ENCODE measurements around the gene PCDHA9. TPM values are rescaled to one million over a fixed set of nuclear protein-coding genes. Genes with fewer than 3 reads are reported as not detected.

Gene PCDHA9
- total RNA-seq, 1 donor from 2014 or later: 1.2 TPM

DNA sequence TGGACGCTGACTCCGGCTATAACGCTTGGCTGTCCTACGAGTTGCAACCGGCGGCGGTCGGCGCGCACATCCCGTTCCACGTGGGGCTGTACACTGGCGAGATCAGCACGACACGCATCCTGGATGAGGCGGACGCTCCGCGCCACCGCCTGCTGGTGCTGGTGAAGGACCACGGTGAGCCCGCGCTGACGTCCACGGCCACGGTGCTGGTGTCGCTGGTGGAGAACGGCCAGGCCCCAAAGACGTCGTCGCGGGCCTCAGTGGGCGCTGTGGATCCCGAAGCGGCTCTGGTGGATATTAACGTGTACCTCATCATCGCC lies 29.0 kb downstream of the PCDHA9 start:
- Mint-ChIP-seq H3K36me3 (ENCODE audit: low read depth) (peaks cover 25% of the 10 kb centered on the region), H3K4me3 (ENCODE audit: unreplicated experiment) (no peak overlapping the region), H3K27ac (ENCODE audit: unreplicated experiment) (no peak overlapping the region), H3K27me3 (ENCODE audit: low read depth) (no peaks in the 10 kb centered on the region), H3K9me3 (ENCODE audit: low read depth) (peaks cover 13% of the 10 kb centered on the region), H3K4me1 (ENCODE audit: low read depth) (peaks cover 28% of the 10 kb centered on the region)
- TF ChIP-seq CTCF (IDR thresholded peaks at IDR 0.05): no peak
- DNase-seq (ENCODE audit: low spot score): peak; percentile 87

- Mint-ChIP-seq H3K36me3 (ENCODE audit: low read depth) (peaks cover 25% of the 10 kb centered on the region), H3K4me3 (ENCODE audit: unreplicated experiment) (no peak within 1 kb of the TSS), H3K4me1 (ENCODE audit: low read depth) (peaks cover 9% of the 10 kb centered on the region), H3K27me3 (ENCODE audit: low read depth) (no peaks in the 10 kb centered on the region), H3K27ac (ENCODE audit: unreplicated experiment) (no peak within 1 kb of the TSS), H3K9me3 (ENCODE audit: low read depth) (peaks cover 13% of the 10 kb centered on the region)
- TF ChIP-seq CTCF (IDR thresholded peaks at IDR 0.05): no peak
- DNase-seq (ENCODE audit: low spot score): no peak
These were observed 33.9 kb downstream of the PCDHA9 start, which contains the start of gene PCDHA13 for GRCh38 chr5:140881889-140882590. Gene PCDHA13 (plus strand): TSS chr5:140882124. CDS start chr5:140882269, 145 bp downstream.

DNA sequence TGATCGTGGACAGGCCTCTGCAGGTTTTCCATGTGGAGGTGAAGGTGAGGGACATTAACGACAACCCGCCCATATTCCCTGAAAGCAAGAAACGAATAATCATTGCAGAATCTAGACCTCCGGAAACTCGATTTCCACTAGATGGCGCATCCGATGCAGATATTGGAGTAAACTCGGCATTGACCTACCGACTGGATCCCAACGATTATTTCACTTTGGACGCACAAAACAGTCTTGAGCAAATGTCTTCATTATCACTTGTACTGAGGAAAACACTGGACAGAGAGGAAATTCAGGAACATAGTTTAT lies 34.4 kb downstream of the PCDHA9 start:
- no peak for DNase-seq (ENCODE audit: low spot score)
- H3K27me3 Mint-ChIP-seq (ENCODE audit: low read depth): no peaks in the 10 kb centered on the region
- TF ChIP-seq CTCF (IDR thresholded peaks at IDR 0.05): peak; percentile 44
- peaks cover 28% of the 10 kb centered on the region for H3K36me3 Mint-ChIP-seq (ENCODE audit: low read depth)
- H3K4me1 Mint-ChIP-seq (ENCODE audit: low read depth): peaks cover 9% of the 10 kb centered on the region
- peaks cover 15% of the 10 kb centered on the region for H3K9me3 Mint-ChIP-seq (ENCODE audit: low read depth)
- H3K27ac Mint-ChIP-seq (ENCODE audit: unreplicated experiment): no peak overlapping the region
- H3K4me3 Mint-ChIP-seq (ENCODE audit: unreplicated experiment): no peak overlapping the region

DNA sequence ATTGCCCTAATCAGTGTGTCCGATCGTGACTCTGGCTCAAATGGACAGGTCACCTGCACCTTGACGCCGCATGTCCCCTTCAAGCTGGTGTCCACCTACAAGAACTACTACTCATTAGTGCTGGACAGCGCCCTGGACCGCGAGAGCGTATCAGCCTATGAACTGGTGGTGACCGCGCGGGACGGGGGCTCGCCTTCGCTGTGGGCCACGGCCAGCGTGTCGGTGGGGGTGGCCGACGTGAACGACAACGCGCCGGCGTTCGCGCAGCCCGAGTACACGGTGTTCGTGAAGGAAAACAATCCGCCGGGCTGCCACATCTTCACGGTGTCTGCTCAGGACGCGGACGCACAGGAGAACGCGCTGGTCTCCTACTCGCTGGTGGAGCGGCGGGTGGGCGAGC lies 35.2 kb downstream of the PCDHA9 start:
- Mint-ChIP-seq H3K4me1 (ENCODE audit: low read depth) (peaks cover 9% of the 10 kb centered on the region), H3K4me3 (ENCODE audit: unreplicated experiment) (no peak overlapping the region), H3K36me3 (ENCODE audit: low read depth) (peaks cover 27% of the 10 kb centered on the region), H3K27me3 (ENCODE audit: low read depth) (no peaks in the 10 kb centered on the region), H3K27ac (ENCODE audit: unreplicated experiment) (no peak overlapping the region), H3K9me3 (ENCODE audit: low read depth) (peaks cover 15% of the 10 kb centered on the region)
- no peak for TF ChIP-seq CTCF (IDR thresholded peaks at IDR 0.05)
- DNase-seq (ENCODE audit: low spot score): peak; percentile 84

DNA sequence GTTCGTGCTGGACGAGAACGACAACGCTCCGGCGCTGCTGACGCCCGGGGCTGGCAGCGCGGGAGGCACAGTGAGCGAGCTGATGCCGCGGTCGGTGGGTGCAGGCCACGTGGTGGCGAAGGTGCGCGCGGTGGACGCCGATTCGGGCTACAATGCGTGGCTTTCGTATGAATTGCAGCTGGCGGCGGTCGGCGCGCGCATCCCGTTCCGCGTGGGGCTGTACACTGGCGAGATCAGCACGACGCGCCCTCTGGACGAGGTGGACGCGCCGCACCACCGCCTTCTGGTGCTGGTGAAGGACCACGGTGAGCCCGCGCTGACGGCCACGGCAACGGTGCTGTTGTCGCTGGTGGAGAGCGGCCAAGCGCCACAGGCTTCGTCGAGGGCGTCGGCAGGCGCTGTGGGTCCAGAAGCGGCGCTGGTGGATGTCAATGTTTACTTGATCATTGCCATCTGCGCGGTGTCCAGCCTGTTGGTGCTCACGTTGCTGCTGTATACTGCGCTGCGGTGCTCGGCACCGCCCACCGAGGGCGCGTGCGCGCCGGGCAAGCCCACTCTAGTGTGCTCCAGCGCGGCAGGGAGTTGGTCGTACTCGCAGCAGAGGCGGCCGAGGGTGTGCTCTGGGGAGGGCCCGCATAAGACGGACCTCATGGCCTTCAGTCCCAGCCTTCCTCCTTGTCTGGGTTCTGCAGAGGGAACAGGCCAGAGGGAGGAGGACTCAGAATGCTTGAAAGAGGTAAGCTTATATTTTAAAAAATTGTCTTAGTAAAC lies 35.9 kb downstream of the PCDHA9 start:
- Mint-ChIP-seq H3K36me3 (ENCODE audit: low read depth) (peaks cover 24% of the 10 kb centered on the region), H3K4me1 (ENCODE audit: low read depth) (peaks cover 6% of the 10 kb centered on the region), H3K27ac (ENCODE audit: unreplicated experiment) (no peak overlapping the region)

More for the DNA sequence above, 35.9 kb downstream of the PCDHA9 start:
- Mint-ChIP-seq H3K27me3 (ENCODE audit: low read depth) (no peaks in the 10 kb centered on the region), H3K4me3 (ENCODE audit: unreplicated experiment) (no peak overlapping the region), H3K9me3 (ENCODE audit: low read depth) (peaks cover 15% of the 10 kb centered on the region)
- peak; percentile 90 for DNase-seq (ENCODE audit: low spot score)
- TF ChIP-seq CTCF (IDR thresholded peaks at IDR 0.05): no peak

Other genes starting within 250 kb of the PCDHA9 start
- not detected in 3 replicates for gene CD14, start 215.2 kb upstream of the PCDHA9 start, total RNA-seq
- gene TMCO6, start 208.9 kb upstream of the PCDHA9 start, total RNA-seq: 4.9 to 7.4 TPM (median 6.6 TPM) in 3 replicates
- 41.2 to 50.5 TPM (median 43.4 TPM) in 3 replicates for gene NDUFA2, start 200.8 kb upstream of the PCDHA9 start, total RNA-seq
- gene IK, start 200.6 kb upstream of the PCDHA9 start, total RNA-seq: 56.6 to 81.4 TPM (median 59.7 TPM) in 3 replicates
- gene WDR55, start 183.5 kb upstream of the PCDHA9 start, total RNA-seq: 24.5 to 31.4 TPM (median 24.6 TPM) in 3 replicates
- 1.3 to 1.5 TPM (median 1.3 TPM) in 3 replicates for gene DND1, start 174.8 kb upstream of the PCDHA9 start, total RNA-seq
- gene HARS1, start 157.0 kb upstream of the PCDHA9 start, total RNA-seq: 62.9 to 83.4 TPM (median 67.5 TPM) in 3 replicates
- gene HARS2, start 156.9 kb upstream of the PCDHA9 start, total RNA-seq: 22.8 to 27.4 TPM (median 22.8 TPM) in 3 replicates
- 37.0 to 50.3 TPM (median 39.2 TPM) in 3 replicates for gene ZMAT2, start 147.9 kb upstream of the PCDHA9 start, total RNA-seq
- not detected in 3 replicates for gene PCDHA1, start 62.2 kb upstream of the PCDHA9 start, total RNA-seq
- gene PCDHA2, start 53.5 kb upstream of the PCDHA9 start, total RNA-seq: 0.75 to 1.2 TPM (median 0.77 TPM) in 3 replicates
- gene PCDHA3, start 47.3 kb upstream of the PCDHA9 start, total RNA-seq: 0.19 to 0.28 TPM (median 0.20 TPM) in 3 replicates
- gene PCDHA4, start 41.3 kb upstream of the PCDHA9 start, total RNA-seq: 7.1 to 11.1 TPM (median 8.3 TPM) in 3 replicates
- gene PCDHA5, start 26.8 kb upstream of the PCDHA9 start, total RNA-seq: 0.32 to 0.99 TPM (median 0.62 TPM) in 3 replicates
- 20.5 to 23.5 TPM (median 20.6 TPM) in 3 replicates for gene PCDHA6, start 20.4 kb upstream of the PCDHA9 start, total RNA-seq
- gene PCDHA7, start 14.1 kb upstream of the PCDHA9 start, total RNA-seq: 1.4 to 1.9 TPM (median 1.5 TPM) in 3 replicates
- 0.97 to 2.4 TPM (median 1.1 TPM) in 3 replicates for gene PCDHA8, start 7.2 kb upstream of the PCDHA9 start, total RNA-seq
- 6.7 to 21.2 TPM (median 20.5 TPM) in 3 replicates for gene PCDHA10, start 7.5 kb downstream of the PCDHA9 start, total RNA-seq
- gene PCDHA11, start 20.6 kb downstream of the PCDHA9 start, total RNA-seq: 6.0 to 10.7 TPM (median 6.1 TPM) in 3 replicates
- 15.9 to 23.6 TPM (median 23.0 TPM) in 3 replicates for gene PCDHA12, start 26.9 kb downstream of the PCDHA9 start, total RNA-seq
- 1.1 to 2.0 TPM (median 1.3 TPM) in 3 replicates for gene PCDHA13, start 33.7 kb downstream of the PCDHA9 start, total RNA-seq
- 5.8 to 7.2 TPM (median 7.1 TPM) in 3 replicates for gene PCDHAC1, start 77.9 kb downstream of the PCDHA9 start, total RNA-seq
- gene PCDHAC2, start 118.1 kb downstream of the PCDHA9 start, total RNA-seq: 4.9 to 7.1 TPM (median 6.7 TPM) in 3 replicates
- gene PCDHB1, start 203.0 kb downstream of the PCDHA9 start, total RNA-seq: 0.05 TPM in 1 of 3 replicates, not detected in the others
- gene PCDHB2, start 246.2 kb downstream of the PCDHA9 start, total RNA-seq: 60.5 to 90.1 TPM (median 64.5 TPM) in 3 replicates

Data from chondrocyte (in vitro differentiated cells).